ENCODE results near the gene SLC6A19.
"Not testable (repeated sequence)": the region's sequence is repeated elsewhere in the genome, so short reads cannot be mapped to it uniquely, and the experiment has no call there.

The SLC6A19 gene

GRCh38 chr5:1226231-1226630 is 24.8 kb downstream of the SLC6A19 start:
- no peak for DNase-seq

GRCh38 chr5:1226839-1227581 is 25.6 kb downstream of the SLC6A19 start:
- DNase-seq = no peak

GRCh38 chr5:1227667-1228066 is 26.3 kb downstream of the SLC6A19 start:
- no peak for DNase-seq

- no peak for DNase-seq
Observed at GRCh38 chr5:1228120-1228519, 26.7 kb downstream of the SLC6A19 start.

- DNase-seq = not testable (repeated sequence)
Observed at GRCh38 chr5:1229023-1229422, 27.6 kb downstream of the SLC6A19 start.

GRCh38 chr5:1229822-1230221 is 28.4 kb downstream of the SLC6A19 start:
- DNase-seq = no peak

- no peak for DNase-seq
Observed at GRCh38 chr5:1230551-1230950, 29.2 kb downstream of the SLC6A19 start.

- no peak for DNase-seq
Observed at GRCh38 chr5:1231354-1231905, 30.0 kb downstream of the SLC6A19 start.

- DNase-seq = no peak
Observed at GRCh38 chr5:1232780-1233179, 31.4 kb downstream of the SLC6A19 start.

GRCh38 chr5:1235379-1235778 is 34.0 kb downstream of the SLC6A19 start:
- DNase-seq = no peak

- no peak for DNase-seq
Observed at GRCh38 chr5:1235838-1236237, 34.4 kb downstream of the SLC6A19 start.

GRCh38 chr5:1239505-1240251 is 38.3 kb downstream of the SLC6A19 start:
- no peak for DNase-seq

- no peak for DNase-seq
Observed at GRCh38 chr5:1240496-1241260, 39.3 kb downstream of the SLC6A19 start.

GRCh38 chr5:1241509-1242080 is 40.2 kb downstream of the SLC6A19 start:
- DNase-seq = no peak

GRCh38 chr5:1242733-1243486 is 41.5 kb downstream of the SLC6A19 start:
- no peak for DNase-seq

GRCh38 chr5:1243487-1244130 is 42.2 kb downstream of the SLC6A19 start:
- no peak for DNase-seq

- no peak for DNase-seq
Observed at GRCh38 chr5:1244255-1244654, 42.9 kb downstream of the SLC6A19 start.

- DNase-seq = no peak
Observed at GRCh38 chr5:1244976-1245375, 43.6 kb downstream of the SLC6A19 start.

- no peak for DNase-seq
Observed at GRCh38 chr5:1245905-1246576, 44.6 kb downstream of the SLC6A19 start.

- peak; percentile 18 for DNase-seq
Observed at GRCh38 chr5:1246711-1247431, 45.5 kb downstream of the SLC6A19 start.
